ENCODE measurements around the gene PRDM2.

PRDM2 gene

GRCh38 chr1:13790290-13791030 is 90.5 kb downstream of the PRDM2 start:
- Histone ChIP-seq H3K36me3 (ENCODE audit: insufficient read depth, low read length) (no peaks in the 10 kb centered on the region), H3K9me3 (ENCODE audit: control insufficient read depth, insufficient read depth, low read length) (no peaks in the 10 kb centered on the region), H3K9ac (ENCODE audit: low read depth, low read length) (no peak overlapping the region), H3K4me1 (ENCODE audit: insufficient read depth, low read length) (no peaks in the 10 kb centered on the region)

GRCh38 chr1:13792419-13792818 is 92.4 kb downstream of the PRDM2 start:
- Histone ChIP-seq H3K36me3 (ENCODE audit: insufficient read depth, low read length) (no peaks in the 10 kb centered on the region), H3K9ac (ENCODE audit: low read depth, low read length) (no peak overlapping the region), H3K4me1 (ENCODE audit: insufficient read depth, low read length) (peaks cover 3% of the 10 kb centered on the region), H3K9me3 (ENCODE audit: control insufficient read depth, insufficient read depth, low read length) (no peaks in the 10 kb centered on the region)

DNA sequence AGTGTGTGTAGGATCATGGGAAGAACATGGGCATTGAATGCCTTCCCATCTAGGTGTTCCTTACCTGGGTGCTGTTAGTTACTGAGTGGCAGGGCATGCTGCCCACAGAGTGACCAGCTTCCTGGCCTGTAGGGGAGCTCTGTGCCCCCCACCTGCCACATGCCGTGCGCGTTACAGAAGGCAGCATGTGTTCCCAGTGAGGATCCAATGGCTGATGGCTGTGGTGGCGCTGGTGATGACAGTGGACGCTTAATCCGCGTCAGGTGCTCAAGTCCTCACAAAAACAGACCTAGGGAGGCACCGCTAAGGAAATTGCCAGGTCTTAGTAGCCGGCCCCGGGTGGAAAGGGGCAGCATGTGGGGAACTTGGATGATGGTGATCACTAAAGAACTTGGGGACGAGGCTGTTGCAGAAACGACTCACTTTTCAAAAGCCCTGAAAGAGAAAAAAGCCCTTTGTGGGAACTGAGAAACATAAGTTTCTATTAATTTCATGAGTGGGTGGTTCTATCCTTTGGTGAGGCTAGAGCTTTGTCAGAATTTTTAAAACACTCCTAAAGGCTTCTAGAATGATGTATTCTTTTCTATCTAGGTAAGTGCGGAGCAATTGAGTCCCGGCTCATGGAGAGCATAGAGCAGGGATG is 93.2 kb downstream of the PRDM2 start:
- no peaks in the 10 kb centered on the region for H3K36me3 ChIP-seq (ENCODE audit: insufficient read depth, low read length)

GRCh38 chr1:13794231-13795187 is 94.5 kb downstream of the PRDM2 start:
- Histone ChIP-seq H3K9me3 (ENCODE audit: control insufficient read depth, insufficient read depth, low read length) (no peaks in the 10 kb centered on the region), H3K36me3 (ENCODE audit: insufficient read depth, low read length) (no peaks in the 10 kb centered on the region), H3K4me1 (ENCODE audit: insufficient read depth, low read length) (peaks cover 19% of the 10 kb centered on the region)

More for the DNA sequence above, 93.2 kb downstream of the PRDM2 start:
- no peak overlapping the region for H3K9ac ChIP-seq (ENCODE audit: low read depth, low read length)
- no peaks in the 10 kb centered on the region for H3K9me3 ChIP-seq (ENCODE audit: control insufficient read depth, insufficient read depth, low read length)
- peaks cover 10% of the 10 kb centered on the region for H3K4me1 ChIP-seq (ENCODE audit: insufficient read depth, low read length)

GRCh38 chr1:13797397-13797796 is 97.4 kb downstream of the PRDM2 start:
- Histone ChIP-seq H3K4me1 (ENCODE audit: insufficient read depth, low read length) (peaks cover 19% of the 10 kb centered on the region), H3K9ac (ENCODE audit: low read depth, low read length) (no peak overlapping the region)

More at GRCh38 chr1:13794231-13795187, 94.5 kb downstream of the PRDM2 start:
- H3K9ac ChIP-seq (ENCODE audit: low read depth, low read length): no peak overlapping the region

DNA sequence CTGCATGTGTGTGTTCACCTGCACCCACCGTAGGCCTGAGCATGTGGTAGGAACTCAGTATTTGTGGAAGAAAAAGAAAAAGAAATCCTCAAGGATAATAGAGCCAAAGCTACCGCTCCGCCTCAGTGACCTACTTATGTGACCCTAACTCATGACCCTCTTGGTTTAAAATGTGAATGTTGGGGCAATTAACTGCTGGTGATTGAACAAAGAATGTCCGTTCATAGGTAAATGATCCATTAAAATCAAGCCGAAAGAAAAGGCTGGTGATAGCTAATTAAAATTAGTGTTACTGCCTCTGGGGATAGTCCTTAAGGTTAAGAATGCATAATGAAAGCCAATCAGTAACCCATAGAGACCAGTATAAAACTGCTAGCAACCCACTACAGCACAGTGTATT is 98.1 kb downstream of the PRDM2 start:
- no peaks in the 10 kb centered on the region for H3K36me3 ChIP-seq (ENCODE audit: insufficient read depth, low read length)
- H3K4me1 ChIP-seq (ENCODE audit: insufficient read depth, low read length): peaks cover 19% of the 10 kb centered on the region
- no peak overlapping the region; the same call in 1 of the 2 replicates for H3K9ac ChIP-seq (ENCODE audit: low read depth, low read length)
- no peaks in the 10 kb centered on the region for H3K9me3 ChIP-seq (ENCODE audit: control insufficient read depth, insufficient read depth, low read length)

More at GRCh38 chr1:13797397-13797796, 97.4 kb downstream of the PRDM2 start:
- Histone ChIP-seq H3K9me3 (ENCODE audit: control insufficient read depth, insufficient read depth, low read length) (no peaks in the 10 kb centered on the region), H3K36me3 (ENCODE audit: insufficient read depth, low read length) (no peaks in the 10 kb centered on the region)

DNA sequence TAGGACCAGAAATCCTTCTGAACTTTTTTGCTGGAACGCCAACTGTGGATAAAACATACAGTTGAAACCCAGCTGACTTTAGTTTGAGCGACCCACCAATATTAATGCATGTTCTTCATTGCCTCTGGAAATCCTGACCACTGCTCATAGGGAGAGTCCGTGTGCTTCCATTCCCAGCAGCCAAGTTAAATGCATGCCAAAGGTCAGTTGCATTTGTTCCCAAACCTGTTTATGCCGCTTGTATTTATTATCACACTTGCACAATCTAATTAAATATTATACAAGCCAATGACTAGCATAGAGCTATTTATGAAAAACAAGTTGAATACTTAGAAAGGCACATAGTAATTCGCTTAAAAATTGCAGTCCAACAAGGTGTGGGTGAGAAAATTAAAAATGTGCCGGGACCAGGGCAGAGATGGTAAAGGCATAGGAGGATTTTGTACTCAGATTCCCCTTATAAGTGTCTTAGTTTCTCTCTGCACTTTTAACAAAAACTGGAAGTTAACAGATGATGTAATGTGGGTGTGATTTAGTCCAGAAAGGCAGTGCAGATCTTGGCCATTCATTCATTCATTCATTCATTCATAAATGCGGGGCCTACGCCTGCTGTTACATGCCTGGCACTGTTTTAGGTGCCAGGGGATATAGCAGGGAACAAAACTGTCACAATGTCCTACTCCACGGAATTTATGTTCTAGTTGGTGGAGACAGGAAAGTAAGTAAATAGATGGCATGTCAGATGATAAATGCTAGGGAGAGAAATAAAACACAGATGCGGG is 99.7 kb downstream of the PRDM2 start:
- H3K4me1 ChIP-seq (ENCODE audit: insufficient read depth, low read length): peaks cover 19% of the 10 kb centered on the region
- H3K9me3 ChIP-seq (ENCODE audit: control insufficient read depth, insufficient read depth, low read length): no peaks in the 10 kb centered on the region
- H3K9ac ChIP-seq (ENCODE audit: low read depth, low read length): no peak overlapping the region
- H3K36me3 ChIP-seq (ENCODE audit: insufficient read depth, low read length): no peaks in the 10 kb centered on the region

DNA sequence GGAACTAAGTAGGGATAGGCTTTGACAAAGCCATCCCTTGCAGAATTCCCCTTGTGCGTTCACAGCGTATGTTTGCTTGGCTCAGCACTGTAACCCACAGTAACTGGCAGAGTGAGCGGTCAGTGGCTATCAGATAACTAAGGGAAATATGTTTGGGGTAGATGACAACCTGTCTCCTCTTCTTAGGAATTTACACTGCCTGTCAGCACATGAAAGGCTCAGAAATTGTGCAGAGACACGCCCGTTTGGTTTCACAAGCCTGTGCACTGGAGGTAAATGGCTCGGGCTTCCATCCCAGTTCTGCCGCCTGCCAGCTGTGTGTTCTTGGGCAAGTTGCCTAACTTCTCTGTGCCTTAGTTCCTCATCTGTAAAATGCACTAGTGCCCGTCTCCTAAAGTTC is 101.2 kb downstream of the PRDM2 start:
- Histone ChIP-seq H3K9me3 (ENCODE audit: control insufficient read depth, insufficient read depth, low read length) (no peaks in the 10 kb centered on the region), H3K4me1 (ENCODE audit: insufficient read depth, low read length) (peaks cover 19% of the 10 kb centered on the region), H3K9ac (ENCODE audit: low read depth, low read length) (no peak overlapping the region), H3K36me3 (ENCODE audit: insufficient read depth, low read length) (no peaks in the 10 kb centered on the region)

DNA sequence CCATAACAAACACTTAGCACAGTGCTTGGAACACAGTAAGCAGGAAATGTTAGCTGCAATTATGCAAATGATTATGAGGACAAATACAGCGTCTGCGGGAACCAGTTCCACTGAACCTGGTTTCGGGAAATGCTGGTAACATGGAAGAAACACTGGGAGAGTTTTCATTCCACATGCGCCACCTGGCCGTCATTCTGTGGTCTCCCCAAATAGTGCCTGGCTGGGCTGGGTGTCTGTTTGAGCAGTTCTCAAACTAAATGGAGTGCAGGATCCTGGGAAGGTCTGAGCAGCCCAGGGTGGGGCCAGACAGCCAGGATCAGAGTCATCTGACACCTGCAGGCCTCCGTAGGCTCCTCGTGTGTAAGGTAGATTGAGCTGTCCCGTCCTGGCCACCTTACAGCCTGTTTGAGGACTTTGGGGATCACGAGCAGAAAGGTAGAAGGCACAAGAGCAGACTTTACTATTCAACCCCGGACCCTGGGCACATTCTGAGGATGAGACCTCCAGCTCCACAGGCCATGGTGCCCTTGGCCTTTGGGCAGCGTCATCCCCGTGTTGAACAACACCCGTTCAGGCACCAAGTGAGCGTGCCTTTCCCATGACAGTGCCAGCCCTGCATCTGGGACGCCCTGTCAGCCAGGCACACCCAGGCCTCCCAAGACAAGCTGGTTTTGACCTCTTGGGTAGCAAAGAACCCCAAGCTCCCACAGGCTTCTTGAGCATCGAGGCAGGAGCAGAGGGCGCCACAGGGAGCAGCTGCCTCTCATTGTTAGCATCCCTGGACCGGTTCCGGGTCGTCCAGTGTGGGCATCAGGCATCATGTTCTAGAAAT is 101.9 kb downstream of the PRDM2 start:
- no peaks in the 10 kb centered on the region for H3K9me3 ChIP-seq (ENCODE audit: control insufficient read depth, insufficient read depth, low read length)
- H3K4me1 ChIP-seq (ENCODE audit: insufficient read depth, low read length): peaks cover 19% of the 10 kb centered on the region
- H3K36me3 ChIP-seq (ENCODE audit: insufficient read depth, low read length): no peaks in the 10 kb centered on the region
- no peak overlapping the region for H3K9ac ChIP-seq (ENCODE audit: low read depth, low read length)

GRCh38 chr1:13802782-13803545 is 103.0 kb downstream of the PRDM2 start:
- Histone ChIP-seq H3K9ac (ENCODE audit: low read depth, low read length) (no peak overlapping the region), H3K4me1 (ENCODE audit: insufficient read depth, low read length) (peaks cover 10% of the 10 kb centered on the region; the same call in 1 of the 2 replicates), H3K36me3 (ENCODE audit: insufficient read depth, low read length) (no peaks in the 10 kb centered on the region; the same call in 1 of the 2 replicates), H3K9me3 (ENCODE audit: control insufficient read depth, insufficient read depth, low read length) (no peaks in the 10 kb centered on the region)

GRCh38 chr1:13803546-13804239 is 103.7 kb downstream of the PRDM2 start:
- Histone ChIP-seq H3K9ac (ENCODE audit: low read depth, low read length) (no peak overlapping the region), H3K9me3 (ENCODE audit: control insufficient read depth, insufficient read depth, low read length) (no peaks in the 10 kb centered on the region), H3K4me1 (ENCODE audit: insufficient read depth, low read length) (peaks cover 4% of the 10 kb centered on the region; the same call in 1 of the 2 replicates), H3K36me3 (ENCODE audit: insufficient read depth, low read length) (no peaks in the 10 kb centered on the region; the same call in 1 of the 2 replicates)

DNA sequence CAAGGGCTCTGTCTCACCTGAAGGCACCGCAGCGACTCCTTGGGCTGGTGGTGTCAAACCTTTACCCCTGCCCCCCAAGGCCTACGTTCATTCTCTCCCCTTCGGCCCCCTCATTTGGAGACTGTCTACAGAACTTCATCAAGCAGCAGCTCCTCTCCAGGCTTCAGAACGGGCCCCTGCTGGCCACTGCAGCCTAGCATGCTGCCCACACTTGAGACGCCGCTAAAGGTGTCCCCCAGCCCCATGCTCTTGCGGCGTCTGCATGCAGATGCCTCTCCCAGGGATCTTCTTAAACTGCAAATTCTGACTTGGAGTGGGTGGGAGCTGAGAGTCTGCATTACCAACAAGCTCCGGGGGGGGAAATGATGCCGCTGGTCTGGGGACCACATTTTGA is 104.2 kb downstream of the PRDM2 start:
- Histone ChIP-seq H3K9me3 (ENCODE audit: control insufficient read depth, insufficient read depth, low read length) (no peaks in the 10 kb centered on the region), H3K9ac (ENCODE audit: low read depth, low read length) (no peak overlapping the region), H3K36me3 (ENCODE audit: insufficient read depth, low read length) (no peaks in the 10 kb centered on the region; the same call in 1 of the 2 replicates), H3K4me1 (ENCODE audit: insufficient read depth, low read length) (no peaks in the 10 kb centered on the region)
